SK-N-SH (cell line): ENCODE data around the gene H6PD. TPM values are rescaled to one million over a fixed set of nuclear protein-coding genes. Genes with fewer than 3 reads are reported as not detected.
A peak's percentile ranks its signal among the peaks of the same experiment; 100 is the strongest.

Experiments
- CTCF ChIA-PET: fragments of 300-600, 350-600 bp; formaldehyde crosslinking; extraction: SDS; loops from one replicate; lab custom pipeline; 2021; lab: Yijun Ruan, JAX
- POLR2A ChIA-PET: fragments of 350-600 bp; sonication (Branson Sonifier 250); formaldehyde crosslinking; extraction: SDS; loops from one replicate; lab custom pipeline; 2020; ENCODE audit warnings: antibody characterized with exemption, inconsistent platforms; lab: Yijun Ruan, JAX
- DNase-seq: peaks from one replicate; pipeline ENCODE4 v3.0.0; 2012
- H2AFZ ChIP-seq: fragments of 200-600 bp; sonication (generic); 2 replicates; pipeline ENCODE4 v1.8.1; 2016; ENCODE audit warnings: antibody characterized with exemption, mild to moderate bottlenecking, low read depth
- H3F3A ChIP-seq: fragments of 200-600 bp; sonication (generic); replicated peaks from 2 replicates; pipeline ENCODE3; 2016; ENCODE audit warnings: antibody characterized with exemption, mild to moderate bottlenecking; ENCODE audit not compliant: insufficient read depth
- H3K27ac ChIP-seq, 2 experiments: fragments of 200-500 bp in 1 of 2; fragments of 200-600 bp in 1 of 2; sonication (Bioruptor generic) in 1 of 2; sonication (generic), shearing (Covaris generic) in 1 of 2; 2 replicates each; pipeline versions ENCODE4 v1.5.1 to v1.6.1; 2014 to 2016; ENCODE audit warnings: low read depth in 2 of 2, inconsistent platforms in 1 of 2, low read length in 1 of 2, mild to moderate bottlenecking in 1 of 2, mixed read lengths in 1 of 2
- H3K27me3 ChIP-seq: fragments of 200-600 bp; sonication (generic), shearing (Covaris generic); 2 replicates; pipeline ENCODE4 v1.6.1; 2016; ENCODE audit warnings: mixed run types; ENCODE audit not compliant: insufficient read depth
- H3K36me3 ChIP-seq, 2 experiments: fragments of 200-500 bp in 1 of 2; fragments of 200-600 bp in 1 of 2; sonication (Bioruptor generic) in 1 of 2; sonication (generic) in 1 of 2; replicated peaks in 1 of 2; 2 replicates each; pipeline versions ENCODE3 to v1.5.1; 2014 to 2016; ENCODE audit warnings: low read length in 1 of 2, mild to moderate bottlenecking in 1 of 2; ENCODE audit not compliant: insufficient read depth in 2 of 2, control insufficient read depth in 1 of 2
- H3K4me1 ChIP-seq, 2 experiments: fragments of 200-500 bp in 1 of 2; fragments of 200-600 bp in 1 of 2; sonication (Bioruptor generic) in 1 of 2; sonication (generic), shearing (Covaris generic) in 1 of 2; 2 replicates each; pipeline versions ENCODE4 v1.5.1 to v1.6.1; 2014 to 2016; ENCODE audit warnings: low read depth in 1 of 2, low read length in 1 of 2, mixed run types in 1 of 2; ENCODE audit not compliant: insufficient read depth in 2 of 2, control insufficient read depth in 1 of 2
- H3K4me2 ChIP-seq: fragments of 200-600 bp; sonication (generic), shearing (Covaris generic); 2 replicates; pipeline ENCODE4 v1.6.1; 2017; ENCODE audit warnings: mixed run types
- H3K4me3 ChIP-seq, 2 experiments: fragments of 200-500 bp in 1 of 2; fragments of 200-600 bp in 1 of 2; sonication (Bioruptor generic) in 1 of 2; sonication (generic), shearing (Covaris generic) in 1 of 2; 2 replicates each; pipeline versions ENCODE4 v1.5.1 to v1.8.1; 2014 to 2016; ENCODE audit warnings: low read depth in 2 of 2, inconsistent platforms in 1 of 2, low read length in 1 of 2, mild to moderate bottlenecking in 1 of 2, mixed read lengths in 1 of 2, moderate library complexity in 1 of 2
- H3K79me2 ChIP-seq: fragments of 200-600 bp; sonication (generic); 2 replicates; pipeline ENCODE4 v1.8.1; 2017; ENCODE audit warnings: mild to moderate bottlenecking; ENCODE audit not compliant: insufficient read depth
- H3K9ac ChIP-seq: fragments of 200-600 bp; sonication (generic); 2 replicates; pipeline ENCODE4 v1.6.1; 2017; ENCODE audit warnings: mixed run types
- H3K9me2 ChIP-seq: fragments of 200-600 bp; sonication (generic); 2 replicates; pipeline ENCODE4 v1.6.1; 2017; ENCODE audit warnings: mixed run types
- H3K9me3 ChIP-seq: fragments of 200-600 bp; sonication (generic); 2 replicates; pipeline ENCODE4 v1.6.1; 2017; ENCODE audit warnings: mixed run types, mild to moderate bottlenecking, moderate library complexity
- H4K20me1 ChIP-seq: fragments of 200-600 bp; sonication (generic); 2 replicates; pipeline ENCODE4 v1.6.1; 2017; ENCODE audit warnings: mild to moderate bottlenecking, mixed run types; ENCODE audit not compliant: insufficient read depth
- CTCF ChIP-seq: fragments of 200-600 bp; sonication (generic); IDR thresholded peaks from 2 replicates; pipeline ENCODE4 v1.6.1; 2017; ENCODE audit warnings: antibody characterized with exemption, mild to moderate bottlenecking, moderate library complexity
- ELF1 ChIP-seq: IDR thresholded peaks from 2 replicates; pipeline ENCODE4 v1.4.0; 2012
- FOXM1 ChIP-seq: IDR thresholded peaks from 2 replicates; pipeline ENCODE4 v1.4.0; 2012; ENCODE audit warnings: low read depth, mild to moderate bottlenecking
- GABPA ChIP-seq: IDR thresholded peaks from 2 replicates; pipeline ENCODE4 v1.4.0; 2012; ENCODE audit warnings: low read depth, mild to moderate bottlenecking
- MAX ChIP-seq: IDR thresholded peaks from 2 replicates; pipeline ENCODE4 v1.4.0; 2012; ENCODE audit warnings: low read depth
- MXI1 ChIP-seq: IDR thresholded peaks from 2 replicates; pipeline ENCODE4 v1.6.1; 2012; ENCODE audit warnings: mild to moderate bottlenecking, low read depth, low read length, improper control_type of control experiment
- PBX3 ChIP-seq: IDR thresholded peaks from 2 replicates; pipeline ENCODE4; 2012
- POLR2AphosphoS5 ChIP-seq: IDR thresholded peaks from 2 replicates; pipeline ENCODE4 v1.6.1; 2012; ENCODE audit warnings: low read depth, low read length
- RAD21 ChIP-seq: IDR thresholded peaks from 2 replicates; pipeline ENCODE4 v1.6.1; 2012; ENCODE audit warnings: mild to moderate bottlenecking, low read length
- RCOR1 ChIP-seq: fragments of 150-350 bp; IDR thresholded peaks from 2 replicates; pipeline ENCODE4 v1.6.1; 2017; ENCODE audit warnings: antibody characterized with exemption, low read length
- SIN3A ChIP-seq: IDR thresholded peaks from 2 replicates; pipeline ENCODE4 v1.6.1; 2012; ENCODE audit warnings: low read depth, mild to moderate bottlenecking, low read length, moderate library complexity, borderline replicate concordance
- SMC3 ChIP-seq: IDR thresholded peaks from 2 replicates; pipeline ENCODE4 v1.6.1; 2012; ENCODE audit warnings: low read depth, low read length, improper control_type of control experiment
- TAF1 ChIP-seq: IDR thresholded peaks from 2 replicates; pipeline ENCODE4 v1.6.1; 2012; ENCODE audit warnings: low read depth, mild to moderate bottlenecking, low read length, moderate library complexity, borderline replicate concordance
- USF1 ChIP-seq: IDR thresholded peaks from 2 replicates; pipeline ENCODE4 v1.4.0; 2012; ENCODE audit warnings: low read depth, borderline replicate concordance
- WGBS: methylation state at CpG from one replicate; pipeline ENCODE4 v1.1.6; 2017; ENCODE audit warnings: low lambda C conversion rate; 5-methylcytosine and 5-hydroxymethylcytosine counted together
- polyA plus RNA-seq, 3 experiments: library from polyadenylated mRNA; depleted of rRNA; stranded (reverse); fragments of >200 nt; gene quantifications; 2 replicates each; pipeline ENCODE4 v1.2.3, GENCODE V29; 2012

The H6PD gene
- 16.2 and 19.1 TPM in 2 replicates for polyA plus RNA-seq (2012; rRNA removed)
- 10.0 and 13.9 TPM in 2 replicates for polyA plus RNA-seq (2012; cell fraction: cytosol; rRNA removed)
- 23.2 and 26.0 TPM in 2 replicates for polyA plus RNA-seq (2012; cell fraction: nucleus; rRNA removed)

GRCh38 chr1:9234223-9235095 lies at the start of gene H6PD:
Gene H6PD (plus strand): TSS chr1:9234774. CDS start chr1:9244935, 10,161 bp downstream.
- Histone ChIP-seq H3K79me2 (peaks cover 33% of the 10 kb centered on the region), H3K36me3 (peaks cover 0 to 6% of the 10 kb centered on the region in 2 experiments), H3K9me3 (no peaks in the 10 kb centered on the region), H3K4me3 (peak within 1 kb of the TSS; percentile 63 to 65), H3F3A (peaks cover 5% of the 10 kb centered on the region), H2AFZ (peak within 1 kb of the TSS; percentile 84; the same call in 1 of the 2 replicates), H4K20me1 (no peaks in the 10 kb centered on the region), H3K27ac (peak within 1 kb of the TSS; percentile 82 to 84), H3K4me2 (peak within 1 kb of the TSS; percentile 83), H3K9ac (peak within 1 kb of the TSS; percentile 92), H3K9me2 (no peaks in the 10 kb centered on the region), H3K27me3 (no peaks in the 10 kb centered on the region), H3K4me1 (peaks cover 0 to 10% of the 10 kb centered on the region in 2 experiments; a peak in 1 of 4 replicates)
- ChIA-PET CTCF (interaction anchor here (0.6 to 4.9 kb wide), 29 partner anchors 8 to 371 kb away, joined by 3 to 31 read pairs (median 3); partner anchors contain the start of gene GPR157), POLR2A (interaction anchor here (0.6 kb wide), 1 partner anchor 390 kb away, joined by 3 read pairs; no protein-coding TSS in a partner anchor)
- peak; percentile 99 for DNase-seq
- WGBS, result 0% methylated on average over 26 of the region's 106 CpGs
- TF ChIP-seq SIN3A (no peak), CTCF (peak; percentile 63), MXI1 (peak; percentile 44; the same call in 1 of the 2 replicates), SMC3 (peak; percentile 47; the same call in 1 of the 2 replicates), RAD21 (peak; percentile 38), FOXM1 (no peak), RCOR1 (peak; percentile 69; the same call in 1 of the 2 replicates), ELF1 (no peak), PBX3 (no peak), GABPA (0 out of 2 replicates have a peak, but pooled peaks have one; percentile 4), USF1 (no peak), TAF1 (peak; percentile 69; the same call in 1 of the 2 replicates), POLR2AphosphoS5 (peak; percentile 17; the same call in 1 of the 2 replicates), MAX (no peak)
